HG02943 (cell line): ENCODE results near the gene HIVEP3.

Experiments
- ATAC-seq: cut with Tn5 transposase; IDR thresholded peaks from one replicate; pipeline ENCODE4 v1.9.1; 2021; ENCODE audit warnings: mild to moderate bottlenecking, low read depth, moderate library complexity; ENCODE audit not compliant: unreplicated experiment

HIVEP3 gene

GRCh38 chr1:41582004-41582325 is 336.8 kb downstream of the HIVEP3 start:
- ATAC-seq = no peak

GRCh38 chr1:41581216-41582003 is 337.3 kb downstream of the HIVEP3 start:
- no peak for ATAC-seq

GRCh38 chr1:41580520-41581172 is 338.1 kb downstream of the HIVEP3 start:
- ATAC-seq = no peak

GRCh38 chr1:41580021-41580420 is 338.7 kb downstream of the HIVEP3 start:
- ATAC-seq = no peak

- no peak for ATAC-seq
These were observed 339.9 kb downstream of the HIVEP3 start for GRCh38 chr1:41578712-41579335.

GRCh38 chr1:41576620-41577019 is 342.1 kb downstream of the HIVEP3 start:
- no peak for ATAC-seq

GRCh38 chr1:41576206-41576605 is 342.5 kb downstream of the HIVEP3 start:
- ATAC-seq = no peak

- no peak for ATAC-seq
These were observed 343.9 kb downstream of the HIVEP3 start for GRCh38 chr1:41574842-41575241.

- ATAC-seq = peak; percentile 77
These were observed 344.7 kb downstream of the HIVEP3 start for GRCh38 chr1:41573785-41574713.

- no peak for ATAC-seq
These were observed 345.5 kb downstream of the HIVEP3 start for GRCh38 chr1:41573194-41573593.

GRCh38 chr1:41572224-41572623 is 346.5 kb downstream of the HIVEP3 start:
- ATAC-seq = no peak

- ATAC-seq = no peak
These were observed 347.7 kb downstream of the HIVEP3 start for GRCh38 chr1:41571041-41571440.

GRCh38 chr1:41568204-41568603 is 350.5 kb downstream of the HIVEP3 start:
- no peak for ATAC-seq

- no peak for ATAC-seq
These were observed 351.8 kb downstream of the HIVEP3 start for GRCh38 chr1:41566969-41567368.

- no peak for ATAC-seq
These were observed 352.3 kb downstream of the HIVEP3 start for GRCh38 chr1:41566274-41566885.

GRCh38 chr1:41564741-41565475 is 353.8 kb downstream of the HIVEP3 start:
- ATAC-seq = no peak

- no peak for ATAC-seq
These were observed 356.4 kb downstream of the HIVEP3 start for GRCh38 chr1:41562328-41562727.

GRCh38 chr1:41560931-41561330 is 357.8 kb downstream of the HIVEP3 start:
- ATAC-seq = no peak

- ATAC-seq = no peak
These were observed 358.2 kb downstream of the HIVEP3 start for GRCh38 chr1:41560496-41560895.

- ATAC-seq = no peak
These were observed 359.4 kb downstream of the HIVEP3 start for GRCh38 chr1:41559331-41559730.
